NCI-H1092 treated with DMSO at 0.1 percent for 48 hours (cell line): ENCODE results near the gene SPEG.

ENCODE experiments used
- DNase-seq: peaks from one replicate; lab custom pipeline; 2025; lab: John Stamatoyannopoulos, UW

Gene SPEG

DNA sequence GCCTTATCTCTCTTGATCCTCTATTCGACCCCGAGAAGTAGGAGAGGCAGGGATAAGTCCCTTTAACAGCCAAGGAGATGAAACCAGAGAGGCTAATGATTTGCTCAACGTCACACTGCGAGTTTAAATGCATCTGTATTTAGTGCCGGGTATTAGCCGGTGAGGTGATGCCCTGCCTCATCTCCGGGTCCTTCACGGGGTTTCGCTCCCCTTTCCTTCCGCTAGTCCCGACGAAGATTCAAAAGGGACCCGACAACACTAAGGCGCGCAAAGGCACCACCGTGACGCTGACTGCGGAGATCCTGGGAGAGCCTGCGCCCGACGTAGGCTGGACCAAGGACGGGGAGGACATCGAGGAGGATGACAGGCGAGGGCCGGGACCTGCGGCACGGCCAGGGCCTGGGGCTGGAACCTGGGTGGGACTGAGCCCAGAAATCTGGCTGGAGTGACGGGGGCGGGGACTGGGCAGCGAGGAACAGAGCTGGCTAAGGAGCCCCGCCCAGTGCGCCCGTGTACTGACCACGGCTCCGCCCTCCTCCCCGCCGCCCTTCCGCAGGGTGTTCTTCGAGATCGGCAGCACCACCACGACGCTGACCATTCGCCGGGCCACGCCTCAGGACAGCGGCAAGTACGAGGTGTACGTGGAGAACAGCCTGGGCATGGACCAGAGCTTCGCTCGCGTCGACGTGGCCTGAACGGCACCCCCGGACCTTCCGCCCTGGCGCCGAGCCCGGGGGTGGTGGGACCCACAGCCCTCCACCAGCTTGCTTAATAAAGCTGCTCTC, 63.0 kb downstream of the SPEG start:
- no peak for DNase-seq

DNA sequence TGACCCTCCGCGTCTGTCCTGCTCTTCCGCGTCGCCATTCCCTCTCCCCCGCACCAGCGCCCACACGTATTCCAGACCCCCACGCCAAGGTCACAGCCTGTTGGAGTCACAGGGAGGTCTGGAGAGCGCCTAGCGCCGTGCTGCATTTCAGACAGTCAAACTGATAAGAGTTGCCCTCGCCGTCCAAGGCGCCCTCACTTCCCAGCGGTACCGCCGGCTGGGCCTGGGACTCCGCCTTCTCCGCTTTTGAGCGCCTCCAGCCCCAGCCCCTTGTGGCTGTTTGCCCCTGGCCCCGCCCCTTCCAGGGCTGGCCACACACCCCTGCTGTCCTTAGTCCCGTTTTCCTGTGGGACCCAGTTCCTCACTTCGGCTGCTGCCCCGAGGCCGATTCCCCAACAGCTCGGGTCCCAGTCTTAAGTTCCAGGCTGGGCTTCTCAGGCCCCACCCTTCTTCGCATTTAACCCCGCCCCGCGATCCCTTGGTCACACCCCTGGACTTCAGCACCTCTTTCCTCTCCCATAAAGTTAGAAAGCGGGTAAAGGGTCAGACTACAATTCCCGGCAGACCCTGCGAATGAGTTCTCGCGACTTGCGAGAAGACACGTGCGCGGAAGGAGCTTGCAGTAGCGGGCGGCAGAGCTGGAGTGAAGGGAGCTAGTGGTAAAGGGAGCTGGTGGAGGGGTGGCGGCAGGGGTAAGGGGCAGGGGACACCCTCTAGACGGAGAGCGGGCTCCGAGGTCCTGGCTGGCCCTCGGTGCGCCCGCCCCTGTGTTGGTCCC, 63.8 kb downstream of the SPEG start, which contains the start of gene GMPPA:
TSS of gene GMPPA (plus strand) at position 612 of the 778 bp plus-strand sequence. CDS start 1,085 bp downstream, outside the sequence.
- DNase-seq = peak; percentile 93

DNA sequence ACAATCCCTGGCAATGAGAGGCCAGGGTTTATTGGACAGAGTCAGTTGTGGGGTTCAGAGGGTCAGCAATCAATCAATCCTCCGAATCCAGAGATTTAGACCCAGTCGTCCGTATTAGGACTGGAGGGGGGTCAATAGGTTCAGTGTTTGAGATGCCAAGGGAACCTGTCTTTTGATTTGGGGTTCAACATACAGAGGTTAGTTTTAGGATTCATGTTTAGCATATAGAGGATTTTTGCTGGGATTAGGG, 64.3 kb downstream of the SPEG start:
- no peak for DNase-seq

DNA sequence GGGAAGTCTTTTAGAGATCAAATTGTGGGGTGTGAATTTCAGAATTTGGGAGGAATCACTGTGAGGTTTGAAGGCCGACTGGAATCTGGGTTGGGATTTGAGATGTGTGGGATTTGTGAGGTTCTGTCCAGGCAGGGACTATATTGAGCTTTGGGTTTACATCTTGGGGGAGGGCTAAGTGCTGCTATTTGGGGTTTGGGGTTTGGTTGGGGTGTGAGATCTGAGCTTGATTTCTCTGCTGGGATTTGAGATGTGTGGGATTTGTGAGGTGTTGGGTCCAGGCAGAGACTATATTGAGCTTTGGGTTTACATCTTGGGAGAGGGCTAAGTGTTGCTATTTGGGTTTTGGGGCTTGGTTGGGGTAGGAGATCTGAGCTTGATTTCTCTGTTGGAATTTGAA, 64.9 kb downstream of the SPEG start:
- DNase-seq = no peak

DNA sequence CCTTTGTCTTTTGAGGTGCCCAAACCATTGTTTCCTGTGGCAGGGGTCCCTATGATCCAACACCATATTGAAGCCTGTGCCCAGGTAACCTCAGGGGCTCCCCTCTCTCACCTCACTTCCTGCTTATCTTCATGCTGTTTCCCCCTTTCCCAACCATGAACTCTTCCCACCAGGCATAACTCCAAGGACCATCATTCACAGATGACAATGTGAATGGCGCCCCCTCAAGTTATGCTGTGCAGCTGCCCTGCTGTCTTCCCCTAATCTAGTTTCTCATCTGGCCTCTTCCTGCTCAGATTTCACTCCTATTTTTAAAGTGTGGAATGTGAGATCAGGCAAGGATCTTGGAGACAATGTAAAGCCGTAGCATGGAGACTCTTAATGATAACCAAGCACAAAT, 65.5 kb downstream of the SPEG start:
- no peak for DNase-seq

DNA sequence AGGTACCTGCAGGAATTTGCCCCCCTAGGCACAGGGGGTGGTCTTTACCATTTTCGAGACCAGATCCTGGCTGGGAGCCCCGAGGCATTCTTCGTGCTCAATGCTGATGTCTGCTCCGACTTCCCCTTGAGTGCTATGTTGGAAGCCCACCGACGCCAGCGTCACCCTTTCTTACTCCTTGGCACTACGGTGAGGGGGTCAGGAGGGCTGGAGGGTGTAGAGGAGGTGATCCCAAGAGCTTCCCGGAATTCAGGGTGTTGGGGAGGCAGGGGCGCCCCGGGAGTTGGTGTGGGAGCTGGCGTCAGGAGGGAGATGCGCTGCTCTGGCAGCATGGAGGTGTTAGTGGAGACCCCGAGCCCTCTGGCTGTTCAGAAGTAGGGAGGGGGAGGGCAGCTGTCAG, 67.2 kb downstream of the SPEG start:
- DNase-seq = no peak

DNA sequence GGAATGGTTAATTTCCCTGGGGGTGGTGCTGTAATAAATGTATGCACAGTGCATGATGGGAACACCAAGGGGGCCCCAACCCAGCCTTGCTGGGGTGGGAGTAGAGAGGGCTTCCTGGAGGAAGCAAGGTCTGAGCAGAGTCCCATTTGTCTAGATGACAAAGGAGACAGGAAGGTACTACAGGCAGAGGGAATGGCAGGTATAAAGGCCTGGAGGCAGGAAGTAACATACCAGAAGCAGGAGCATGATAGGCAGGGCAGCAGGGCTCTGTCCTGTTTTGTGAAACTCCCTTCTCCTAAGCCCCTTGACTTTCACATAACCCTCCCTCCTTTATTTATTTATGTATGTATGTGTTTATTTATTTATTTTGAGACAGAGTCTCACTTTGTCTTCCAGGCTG, 68.0 kb downstream of the SPEG start:
- no peak for DNase-seq

DNA sequence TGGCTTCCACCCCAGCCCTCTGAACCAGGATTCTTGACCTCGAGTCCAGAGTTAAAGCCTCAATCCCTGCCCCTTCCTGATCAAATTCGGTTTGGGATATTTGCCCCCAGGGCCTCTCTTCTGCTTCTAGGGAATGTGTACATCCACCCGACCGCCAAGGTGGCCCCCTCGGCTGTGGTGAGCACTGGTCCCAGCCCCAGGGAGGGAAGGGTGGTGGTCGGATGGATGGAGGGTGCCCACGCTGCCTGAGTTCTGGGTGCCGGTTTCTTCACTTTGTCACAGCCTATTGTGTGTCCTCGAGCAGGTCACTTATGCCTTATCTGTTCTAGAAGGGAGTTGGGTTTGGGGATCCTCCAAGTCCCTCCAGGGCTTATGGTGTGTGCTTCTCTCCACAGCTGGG, 70.9 kb downstream of the SPEG start:
- DNase-seq = no peak

DNA sequence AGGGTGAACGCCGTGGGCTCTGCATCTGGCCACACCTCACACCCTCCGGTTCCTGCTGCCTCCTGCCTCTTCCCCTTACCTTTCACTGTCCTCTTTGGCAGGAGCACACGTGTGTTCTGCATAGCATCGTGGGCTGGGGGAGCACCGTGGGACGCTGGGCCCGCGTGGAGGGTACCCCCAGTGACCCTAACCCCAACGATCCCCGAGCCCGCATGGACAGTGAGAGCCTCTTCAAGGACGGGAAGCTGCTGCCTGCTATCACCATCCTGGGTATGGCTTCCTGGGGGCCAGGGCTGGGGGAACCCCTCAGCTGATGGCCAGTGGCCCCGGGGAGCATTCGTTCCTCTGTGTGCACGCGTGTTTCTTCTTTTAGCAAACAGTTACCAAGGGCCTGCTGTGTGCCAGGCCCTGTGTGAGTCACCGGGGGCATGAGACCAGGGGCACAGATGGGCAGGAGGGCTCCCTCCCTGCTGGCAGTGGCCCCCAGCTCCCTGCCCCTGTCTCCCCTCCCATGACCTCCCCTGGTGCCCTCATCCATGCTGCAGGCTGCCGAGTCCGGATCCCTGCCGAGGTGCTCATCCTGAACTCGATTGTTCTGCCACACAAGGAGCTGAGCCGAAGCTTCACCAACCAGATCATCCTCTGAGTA, 71.6 kb downstream of the SPEG start:
- DNase-seq = no peak

DNA sequence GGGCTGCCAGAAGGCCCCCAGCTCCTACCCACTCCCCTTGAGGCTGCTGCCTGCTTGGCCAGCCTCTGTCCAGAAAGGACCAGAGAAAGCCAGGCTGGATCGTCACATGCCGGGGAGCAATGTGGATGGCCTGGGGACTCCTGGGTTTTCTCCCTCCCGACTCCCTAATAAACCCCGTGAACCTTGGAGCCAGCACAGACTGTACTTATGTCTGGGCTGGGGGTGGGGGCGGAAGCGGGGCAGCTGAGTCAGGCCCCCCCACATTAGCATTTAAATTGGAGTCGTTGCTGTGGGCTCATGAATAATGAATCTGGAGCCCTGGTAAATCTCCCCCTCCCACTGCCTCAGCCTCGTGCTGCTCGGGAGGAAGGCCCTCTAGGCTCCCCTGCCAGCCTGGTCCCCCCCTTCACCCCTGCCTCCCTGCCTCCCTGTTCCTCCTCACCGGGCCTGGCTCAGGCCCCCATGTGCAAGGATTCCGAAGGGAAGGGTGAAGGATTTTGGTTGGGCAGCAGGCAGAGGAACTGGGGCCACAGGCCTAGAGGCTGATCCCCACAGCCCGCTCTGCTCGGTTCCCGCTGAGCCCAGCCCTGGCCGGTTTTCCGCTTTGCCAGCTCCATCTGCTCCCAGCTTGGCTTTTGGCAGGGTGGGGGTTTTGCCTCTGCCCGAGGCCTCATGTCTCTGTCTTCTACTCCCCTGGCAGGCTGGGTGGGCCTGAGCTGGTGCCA, 72.3 kb downstream of the SPEG start:
- DNase-seq = peak; percentile 46

DNA sequence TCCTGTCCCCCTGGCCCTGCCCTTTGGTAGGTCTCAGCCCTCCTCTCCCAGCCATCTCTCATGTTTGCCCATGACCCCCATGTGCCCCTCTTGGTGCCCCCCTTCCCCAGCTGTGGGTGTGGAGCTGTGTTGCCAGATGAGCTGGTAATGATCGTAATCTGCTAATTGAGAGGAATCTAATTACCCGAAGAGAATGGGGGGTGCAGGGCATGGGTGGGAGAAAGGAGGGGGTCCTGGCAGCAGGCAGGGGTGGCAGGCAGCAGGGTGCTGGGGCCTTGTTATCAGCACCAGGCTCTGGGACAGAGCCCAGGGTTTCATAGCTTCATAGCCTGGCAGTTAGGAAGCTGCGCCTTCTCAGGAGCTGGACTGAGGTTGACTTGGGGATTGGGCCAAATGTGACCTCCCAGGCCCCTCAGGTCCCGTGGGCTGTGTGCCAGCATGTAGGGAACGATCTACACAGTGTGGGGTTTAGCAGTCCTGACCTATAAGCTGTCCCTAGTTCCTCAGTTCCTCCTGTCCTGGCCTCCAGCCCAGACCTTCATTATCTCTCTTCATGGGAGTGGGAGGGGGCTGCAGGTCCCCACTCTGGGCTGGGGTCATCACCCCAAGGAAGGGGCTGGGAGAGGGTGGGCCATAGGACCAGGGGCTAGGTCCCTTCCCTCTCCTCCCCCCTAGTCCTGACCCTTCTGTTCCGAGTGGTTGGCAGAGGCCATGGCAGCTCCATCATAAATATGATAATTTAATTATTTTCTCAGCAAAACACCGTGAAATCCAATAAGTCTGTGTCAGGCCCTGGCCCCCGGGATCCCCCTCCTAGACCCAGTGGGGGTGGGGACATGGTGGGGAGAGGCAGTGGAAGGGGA, 73.2 kb downstream of the SPEG start:
- DNase-seq = peak; percentile 46

DNA sequence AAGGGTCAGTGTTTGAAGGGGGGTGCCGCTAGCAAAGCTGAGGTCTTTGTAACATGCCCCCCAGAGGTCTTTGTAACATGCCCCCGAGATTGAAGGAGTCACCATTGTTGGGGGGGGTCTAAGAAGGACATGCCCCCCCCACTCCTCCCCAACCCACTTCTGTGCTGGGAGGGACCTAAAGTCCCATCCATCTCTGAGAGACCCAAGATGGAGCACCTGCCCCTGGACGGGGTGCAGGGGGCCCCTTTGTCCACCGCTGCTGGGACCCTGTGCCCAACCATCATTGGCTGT, 73.7 kb downstream of the SPEG start:
- no peak for DNase-seq

DNA sequence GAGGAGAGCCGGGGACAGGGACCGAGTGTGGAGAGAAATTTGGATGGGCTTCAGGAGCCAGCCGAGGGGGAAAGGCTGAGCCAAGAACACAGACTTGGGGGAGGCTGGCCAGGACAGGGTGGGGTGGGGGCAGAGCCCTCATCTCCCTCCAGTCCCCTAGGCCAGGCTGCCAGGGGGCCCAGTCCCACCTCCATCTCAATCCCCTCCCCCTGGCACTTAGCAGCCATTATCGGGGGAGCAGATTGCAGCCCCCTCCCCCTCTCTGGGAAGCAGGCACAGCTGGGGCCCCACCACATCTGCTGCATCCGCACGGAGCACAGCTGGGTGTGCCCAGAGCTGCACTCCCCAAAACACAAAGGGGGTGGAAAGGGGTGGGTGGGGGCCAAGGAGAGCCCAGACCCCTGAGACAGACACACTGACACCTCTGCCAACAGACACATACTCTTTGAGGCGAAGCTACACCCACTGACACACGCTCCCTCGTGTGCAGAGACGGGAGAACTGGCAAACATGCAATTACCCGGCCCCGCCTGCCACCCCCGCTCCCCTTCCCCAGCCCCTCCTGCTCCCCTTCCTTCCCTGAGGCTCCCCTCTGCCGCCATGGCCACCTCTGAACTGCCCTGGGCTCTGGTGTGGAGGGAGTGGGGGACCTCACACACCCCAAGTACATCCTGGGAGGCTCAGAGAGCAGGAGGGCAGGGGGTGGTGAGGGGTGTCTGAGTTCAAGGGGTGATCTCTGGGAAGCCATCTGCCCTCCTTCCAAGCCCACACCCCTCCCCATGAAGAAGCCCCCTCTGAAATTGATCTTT, 74.5 kb downstream of the SPEG start:
- DNase-seq = peak; percentile 29

DNA sequence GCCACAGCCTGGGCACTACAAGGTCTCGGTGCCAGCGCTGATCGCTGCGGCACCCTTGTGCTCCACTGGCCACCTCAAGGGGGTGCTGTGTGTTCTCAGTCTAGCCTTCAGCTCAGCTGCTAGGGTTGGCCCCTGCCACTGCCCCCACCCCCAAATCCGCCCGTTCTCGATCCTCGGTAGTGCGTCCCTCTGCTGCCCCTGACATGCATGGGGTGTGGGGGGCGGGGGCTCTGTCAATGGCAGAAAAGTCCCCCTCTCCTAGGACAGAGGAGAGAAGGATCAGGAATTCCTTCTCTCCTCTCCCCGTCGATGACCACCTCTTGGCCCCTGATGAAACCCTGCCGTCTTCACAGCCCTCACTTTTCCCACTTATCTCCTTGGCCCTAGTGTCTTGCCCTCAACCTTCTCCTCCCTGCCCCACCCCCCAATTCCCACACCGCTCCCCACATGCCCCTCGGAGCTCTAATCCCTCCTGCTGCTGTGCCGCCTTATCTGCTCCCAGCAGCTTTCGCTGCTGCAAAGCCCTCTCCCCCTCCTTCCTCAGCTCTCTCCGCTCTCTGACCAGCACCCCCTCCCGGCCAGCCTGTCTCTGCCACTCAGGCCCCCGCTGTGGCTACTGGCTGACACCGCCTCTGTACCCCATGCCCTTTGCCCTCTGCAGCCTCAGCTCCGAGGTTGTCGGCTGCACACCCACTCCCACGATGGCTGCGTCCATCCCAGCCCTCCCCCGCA, 75.3 kb downstream of the SPEG start:
- peak; percentile 64 for DNase-seq

DNA sequence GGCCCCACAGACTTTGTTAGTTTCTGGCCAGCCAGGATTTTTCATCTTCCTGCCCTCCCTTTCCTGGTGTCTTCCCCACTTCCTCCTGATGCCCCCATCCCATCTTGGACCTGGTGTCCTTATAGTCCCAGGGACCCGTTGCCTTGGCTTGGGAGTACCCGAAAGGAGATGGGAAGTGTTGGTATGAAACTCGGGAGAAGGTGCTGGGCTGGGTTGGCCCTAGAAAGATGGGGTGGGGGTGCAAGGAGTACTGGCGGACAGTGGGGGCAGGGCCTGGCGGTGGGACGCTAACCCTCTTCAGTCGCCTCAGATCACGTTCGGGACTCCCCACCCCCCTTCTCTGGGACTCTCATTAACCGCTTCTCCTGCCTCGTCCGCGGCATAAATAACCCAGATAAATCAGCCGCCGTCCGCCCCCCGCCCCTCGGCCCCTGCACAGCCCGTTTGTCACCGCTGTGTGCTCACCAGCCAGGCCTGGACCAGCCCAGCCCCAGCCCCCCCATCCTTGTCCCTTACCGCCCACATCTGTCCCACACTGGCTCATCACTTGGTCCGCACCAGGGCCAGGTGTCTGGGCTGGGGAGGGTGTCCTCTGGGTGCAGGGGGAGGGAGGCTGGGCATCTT, 76.0 kb downstream of the SPEG start:
- no peak for DNase-seq

DNA sequence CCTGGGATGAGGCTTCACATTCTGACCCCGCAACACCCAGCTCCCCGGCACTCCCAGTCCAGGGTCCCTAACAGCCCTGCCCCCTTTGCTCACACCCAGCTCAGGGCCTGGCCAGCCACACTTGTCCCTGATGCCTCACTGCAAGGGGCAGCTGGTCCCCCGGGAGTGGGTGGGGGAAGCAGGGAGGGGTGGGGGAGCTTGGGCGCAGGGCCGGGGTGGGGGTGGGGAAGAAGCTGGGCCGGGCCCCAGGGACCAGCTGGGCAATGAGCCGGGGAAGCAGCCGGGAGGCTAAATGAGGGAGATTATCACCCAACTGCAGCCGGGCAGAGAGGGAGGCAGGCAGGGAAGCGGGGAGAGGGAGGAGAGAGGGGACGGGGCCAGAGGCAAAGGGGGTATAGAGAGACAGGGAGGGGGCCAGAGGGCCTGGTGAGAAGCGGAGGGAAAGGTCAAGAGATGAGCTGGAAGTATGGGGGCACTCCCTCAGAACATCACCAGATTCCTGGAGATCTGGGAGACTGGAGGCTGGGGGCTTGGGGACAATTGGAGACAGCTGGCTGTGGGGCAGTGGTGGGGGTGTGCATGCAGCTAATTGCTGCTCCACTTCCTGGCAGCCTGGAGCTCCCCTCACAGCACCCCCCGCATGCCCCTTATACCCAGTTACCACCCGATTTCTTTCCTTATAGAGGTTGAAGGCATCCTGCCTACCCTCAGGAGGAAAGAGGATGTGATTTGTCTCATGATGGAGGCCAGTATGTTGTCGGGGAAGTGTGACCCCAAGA, 77.1 kb downstream of the SPEG start:
- DNase-seq = peak; percentile 64

DNA sequence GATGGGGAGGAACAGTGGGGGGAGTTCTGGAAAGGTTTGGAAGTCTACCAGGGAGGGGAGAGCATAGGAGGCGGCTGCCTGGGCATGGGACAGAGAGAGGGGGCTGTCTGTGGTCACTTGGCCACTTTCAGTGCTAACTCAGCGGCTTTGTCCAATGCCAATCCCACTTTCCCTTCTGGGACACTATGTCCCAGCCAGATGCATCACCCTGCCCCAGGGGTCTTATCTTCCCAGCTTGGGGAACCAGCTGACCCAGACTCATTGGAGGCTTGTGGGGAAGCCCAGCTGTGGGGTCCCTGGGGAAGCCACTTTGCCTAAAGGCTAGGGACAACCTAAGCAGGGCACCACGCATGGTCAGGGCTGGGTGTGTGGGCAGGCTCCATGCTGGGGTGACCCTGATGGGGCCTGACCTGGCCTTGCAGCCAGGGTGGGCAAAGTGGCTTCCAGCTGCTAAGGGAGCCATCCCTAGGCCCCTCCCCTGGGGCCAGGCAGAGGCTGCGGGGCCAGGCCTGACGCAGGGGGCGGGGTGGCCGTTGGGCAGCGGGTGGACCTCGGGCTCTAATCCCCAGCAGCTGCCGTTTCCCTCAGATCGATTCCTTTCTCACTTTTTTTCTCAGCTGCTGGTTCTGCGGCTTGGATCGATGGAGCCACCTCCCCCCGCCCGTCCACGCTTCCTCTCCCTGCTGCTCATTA, 78.0 kb downstream of the SPEG start:
- peak; percentile 48 for DNase-seq

DNA sequence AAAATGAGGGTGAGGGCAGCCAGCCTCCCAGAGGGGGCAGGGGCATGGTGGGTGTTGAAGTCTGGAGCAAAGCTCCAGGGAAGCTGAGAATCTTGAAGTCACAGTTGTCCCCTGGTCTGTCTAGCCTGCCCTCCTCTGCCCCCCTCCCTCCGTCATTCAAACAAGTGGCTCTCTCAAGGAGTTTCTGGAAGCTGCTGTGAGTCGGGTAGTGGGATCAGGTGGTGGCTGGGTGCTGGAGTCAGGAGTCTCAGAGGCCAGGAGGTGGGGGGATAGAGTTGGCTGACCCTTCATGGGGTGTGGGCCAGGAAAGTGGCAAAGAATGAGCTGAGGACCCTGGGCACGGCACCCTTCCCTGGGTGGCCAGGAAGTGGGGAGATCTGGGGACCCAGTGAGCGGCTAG, 79.1 kb downstream of the SPEG start:
- no peak for DNase-seq
